GM12891 (cell line): ENCODE data around the gene CSNK1G1.

Experiments used
- POLR2A ChIP-seq: IDR thresholded peaks from 2 replicates; pipeline ENCODE4 v1.6.1; 2011; ENCODE audit warnings: low read depth, low read length, control low read depth
- POLR2AphosphoS5 ChIP-seq: IDR thresholded peaks from 2 replicates; pipeline ENCODE4 v1.6.1; 2011; ENCODE audit warnings: low read depth, low read length, control low read depth
- POU2F2 ChIP-seq: IDR thresholded peaks from 2 replicates; pipeline ENCODE4 v1.6.1; 2011; ENCODE audit warnings: low read depth, mild to moderate bottlenecking, control low read depth, low read length, moderate library complexity
- SPI1 ChIP-seq: IDR thresholded peaks from 2 replicates; pipeline ENCODE4 v1.6.1; 2011; ENCODE audit warnings: low read depth, low read length, control low read depth
- TAF1 ChIP-seq: IDR thresholded peaks from 2 replicates; pipeline ENCODE4 v1.6.1; 2011; ENCODE audit warnings: low read depth, low read length, control low read depth

DNA sequence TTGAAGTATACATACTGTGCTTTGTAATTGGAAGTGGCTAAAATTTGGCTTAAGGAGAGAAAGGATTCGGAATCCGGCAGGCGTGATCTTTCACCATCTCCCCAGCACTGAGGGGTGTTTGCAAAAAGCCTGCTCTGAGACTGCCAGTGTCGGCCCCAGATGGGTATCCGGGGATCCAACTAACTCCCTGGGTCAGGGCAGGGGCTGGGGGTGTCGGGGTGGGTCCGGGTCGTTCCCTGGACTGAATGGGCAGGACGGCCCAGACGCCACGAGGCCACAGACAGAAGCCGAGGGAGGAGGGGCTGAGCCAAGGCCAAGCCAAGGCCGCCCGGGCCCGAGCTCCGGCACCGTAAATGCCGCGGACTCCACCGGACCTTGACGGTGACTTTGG lies 193.5 kb downstream of the CSNK1G1 start:
- TF ChIP-seq SPI1 (no peak), TAF1 (no peak), POLR2AphosphoS5 (no peak), POLR2A (no peak), POU2F2 (no peak)
